HepG2 (cell line): ENCODE measurements around the gene SMYD4. TPM values are rescaled to one million over a fixed set of nuclear protein-coding genes. Genes with fewer than 3 reads are reported as not detected.

Source experiments
- CBX5 ChIP-seq: sonication (generic); formaldehyde crosslinking; IDR thresholded peaks from 2 replicates; pipeline ENCODE4 v1.4.0; 2020; ENCODE audit warnings: missing genetic modification reagents, borderline replicate concordance
- GTF3A ChIP-seq: sonication (generic); formaldehyde crosslinking; conservative IDR thresholded peaks from 2 replicates; pipeline ENCODE4 v1.4.0; 2020; ENCODE audit warnings: mild to moderate bottlenecking, missing genetic modification reagents
- HNRNPL ChIP-seq: fragments of 200-400 bp; formaldehyde crosslinking; IDR thresholded peaks from 2 replicates; pipeline ENCODE4 v1.6.1; 2017; ENCODE audit warnings: mild to moderate bottlenecking, low read depth, low read length
- IKZF4 ChIP-seq: sonication (generic); formaldehyde crosslinking; IDR thresholded peaks from 2 replicates; pipeline ENCODE4 v1.5.1; 2020; ENCODE audit warnings: borderline replicate concordance, mild to moderate bottlenecking, low read depth, missing genetic modification reagents; ENCODE audit errors: not compliant biosample characterization
- KDM2A ChIP-seq: sonication (generic); formaldehyde crosslinking; IDR thresholded peaks from 2 replicates; pipeline ENCODE4 v1.4.0; 2020; ENCODE audit warnings: low read depth, missing genetic modification reagents, borderline replicate concordance
- KDM6A ChIP-seq: IDR thresholded peaks from 2 replicates; pipeline ENCODE4 v1.6.1; 2016; ENCODE audit warnings: low read depth
- MEIS1 ChIP-seq: sonication (generic); formaldehyde crosslinking; IDR thresholded peaks from 2 replicates; pipeline ENCODE4 v1.9.0; 2021; ENCODE audit warnings: mild to moderate bottlenecking, missing genetic modification reagents, moderate library complexity, borderline replicate concordance
- NCOR1 ChIP-seq: fragments of 200-600 bp; sonication (generic); IDR thresholded peaks from 2 replicates; pipeline ENCODE4 v1.7.0; 2017; ENCODE audit warnings: antibody characterized with exemption, low read length, borderline replicate concordance
- PLRG1 ChIP-seq: fragments of 450-650 bp; conservative IDR thresholded peaks from 2 replicates; pipeline ENCODE4 v1.6.1; 2016
- ZFP1 ChIP-seq: IDR thresholded peaks from 2 replicates; pipeline ENCODE4 v1.6.1; 2016
- ZKSCAN8 ChIP-seq: IDR thresholded peaks from 2 replicates; pipeline ENCODE4 v1.6.1; 2016; ENCODE audit warnings: borderline replicate concordance, missing genetic modification reagents, missing compliant biosample characterization
- ZNF276 ChIP-seq: sonication (generic); formaldehyde crosslinking; IDR thresholded peaks from 2 replicates; pipeline ENCODE4 v1.4.0; 2020; ENCODE audit warnings: mild to moderate bottlenecking, low read depth, missing genetic modification reagents
- ZNF33A ChIP-seq: sonication (generic); formaldehyde crosslinking; IDR thresholded peaks from 2 replicates; pipeline ENCODE4 v1.5.1; 2020; ENCODE audit warnings: missing genetic modification reagents, mild to moderate bottlenecking, moderate library complexity, borderline replicate concordance
- ZNF431 ChIP-seq: sonication (generic); formaldehyde crosslinking; IDR thresholded peaks from 2 replicates; pipeline ENCODE4 v1.9.0; 2022; ENCODE audit warnings: missing genetic modification reagents, low read depth, mild to moderate bottlenecking, borderline replicate concordance
- ZNF484 ChIP-seq: sonication (generic); formaldehyde crosslinking; IDR thresholded peaks from 2 replicates; pipeline ENCODE4 v1.5.1; 2020; ENCODE audit warnings: mild to moderate bottlenecking, low read depth, missing genetic modification reagents, borderline replicate concordance
- ZNF550 ChIP-seq: sonication (generic); formaldehyde crosslinking; IDR thresholded peaks from 2 replicates; pipeline ENCODE4 v1.4.0; 2020; ENCODE audit warnings: mild to moderate bottlenecking, missing genetic modification reagents, borderline replicate concordance
- ZNF724P ChIP-seq: sonication (generic); formaldehyde crosslinking; IDR thresholded peaks from 2 replicates; pipeline ENCODE4 v1.8.0; 2022; ENCODE audit warnings: missing genetic modification reagents, borderline replicate concordance
- ZNF75D ChIP-seq: sonication (generic); formaldehyde crosslinking; IDR thresholded peaks from 2 replicates; pipeline ENCODE4 v1.8.1; 2023; ENCODE audit warnings: missing genetic modification reagents, mild to moderate bottlenecking, borderline replicate concordance
- ZNF816 ChIP-seq: sonication (generic); formaldehyde crosslinking; IDR thresholded peaks from 2 replicates; pipeline ENCODE4 v1.8.0; 2022; ENCODE audit warnings: missing genetic modification reagents, mild to moderate bottlenecking, borderline replicate concordance
- polyA plus RNA-seq, 8 experiments: library from polyadenylated mRNA; depleted of rRNA in 3 of 8; stranded (reverse) in 7 of 8; unstranded in 1 of 8; fragments of >200 nt; fragmentation: Illumina TruSeq in 4 of 8; extraction: Trizol in 4 of 8; gene quantifications; 2 replicates each; pipeline versions ENCODE4 v1.2.1 to v1.2.3, GENCODE V29; 2011 to 2016; ENCODE audit warnings: low read depth in 4 of 8, missing spikeins in 1 of 8, mixed read lengths in 1 of 8; ENCODE audit not compliant: insufficient read depth in 1 of 8
- total RNA-seq, 5 experiments: library from RNA; depleted of rRNA; stranded (reverse); fragments of >200 nt; fragmentation: Illumina TruSeq; extraction: Trizol; gene quantifications; 2 replicates each; pipeline ENCODE4 v1.2.3, GENCODE V29; 2016; ENCODE audit warnings: low read depth in 1 of 5
- TF ChIP-seq, protein P1 (sequence below), 2 experiments: fragments of 450-650 bp in 1 of 2; sonication (generic) in 1 of 2; formaldehyde crosslinking; IDR thresholded peaks; 2 replicates each; pipeline versions ENCODE4 v1.5.0 to v1.8.0; 2020 to 2022; ENCODE audit warnings: mild to moderate bottlenecking in 1 of 2, missing genetic modification reagents in 1 of 2
- TF ChIP-seq, protein P2 (sequence below): IDR thresholded peaks from 2 replicates; pipeline ENCODE4 v1.6.1; 2016; ENCODE audit warnings: missing genetic modification reagents, missing compliant biosample characterization
- TF ChIP-seq, protein P3 (sequence below), 2 experiments: IDR thresholded peaks; 2 replicates each; pipeline ENCODE4 v1.6.1; 2011 to 2012; ENCODE audit warnings: low read length in 2 of 2, borderline replicate concordance in 1 of 2, low read depth in 1 of 2, mild to moderate bottlenecking in 1 of 2, moderate library complexity in 1 of 2
- TF ChIP-seq, protein P4 (sequence below): sonication (generic); formaldehyde crosslinking; IDR thresholded peaks from 2 replicates; pipeline ENCODE4 v1.8.0; 2022; ENCODE audit warnings: mild to moderate bottlenecking, missing genetic modification reagents, moderate library complexity

Gene SMYD4
- total and polyA plus RNA-seq, 2 of the 13 experiments (the other 11 are each of a cell fraction or from before 2014, with no cell fraction given) = 7.4 to 11.3 TPM

- TF ChIP-seq ZNF816 (CRISPR knock-in tag) = no peak
- peak; percentile 37; the same call in 1 of the 2 replicates for TF ChIP-seq MEIS1 (CRISPR knock-in tag)
- no peak for TF ChIP-seq PLRG1
- TF ChIP-seq, protein P1, sequence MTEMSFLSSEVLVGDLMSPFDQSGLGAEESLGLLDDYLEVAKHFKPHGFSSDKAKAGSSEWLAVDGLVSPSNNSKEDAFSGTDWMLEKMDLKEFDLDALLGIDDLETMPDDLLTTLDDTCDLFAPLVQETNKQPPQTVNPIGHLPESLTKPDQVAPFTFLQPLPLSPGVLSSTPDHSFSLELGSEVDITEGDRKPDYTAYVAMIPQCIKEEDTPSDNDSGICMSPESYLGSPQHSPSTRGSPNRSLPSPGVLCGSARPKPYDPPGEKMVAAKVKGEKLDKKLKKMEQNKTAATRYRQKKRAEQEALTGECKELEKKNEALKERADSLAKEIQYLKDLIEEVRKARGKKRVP (CRISPR knock-in tag; IDR thresholded peaks at IDR 0.05) = no peak
- TF ChIP-seq KDM2A = no peak
- TF ChIP-seq KDM6A = no peak
- no peak for TF ChIP-seq CBX5 (CRISPR knock-in tag)
- TF ChIP-seq ZNF724P (CRISPR knock-in tag) = 0 out of 2 replicates have a peak, but pooled peaks have one; percentile 17
- TF ChIP-seq ZNF33A (CRISPR knock-in tag) = no peak
- TF ChIP-seq ZNF431 (CRISPR knock-in tag) = 0 out of 2 replicates have a peak, but pooled peaks have one; percentile 25
- TF ChIP-seq, protein P2, sequence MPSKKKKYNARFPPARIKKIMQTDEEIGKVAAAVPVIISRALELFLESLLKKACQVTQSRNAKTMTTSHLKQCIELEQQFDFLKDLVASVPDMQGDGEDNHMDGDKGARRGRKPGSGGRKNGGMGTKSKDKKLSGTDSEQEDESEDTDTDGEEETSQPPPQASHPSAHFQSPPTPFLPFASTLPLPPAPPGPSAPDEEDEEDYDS (CRISPR knock-in tag) = no peak
- TF ChIP-seq ZKSCAN8 (CRISPR knock-in tag) = no peak
- no peak for TF ChIP-seq ZNF276 (CRISPR knock-in tag)
- no peak for TF ChIP-seq NCOR1
- TF ChIP-seq ZNF75D (CRISPR knock-in tag) = no peak
- no peak for TF ChIP-seq ZNF484 (CRISPR knock-in tag)
- TF ChIP-seq IKZF4 (CRISPR knock-in tag) = no peak
- no peak for TF ChIP-seq ZNF550 (CRISPR knock-in tag)
- TF ChIP-seq, protein P3, sequence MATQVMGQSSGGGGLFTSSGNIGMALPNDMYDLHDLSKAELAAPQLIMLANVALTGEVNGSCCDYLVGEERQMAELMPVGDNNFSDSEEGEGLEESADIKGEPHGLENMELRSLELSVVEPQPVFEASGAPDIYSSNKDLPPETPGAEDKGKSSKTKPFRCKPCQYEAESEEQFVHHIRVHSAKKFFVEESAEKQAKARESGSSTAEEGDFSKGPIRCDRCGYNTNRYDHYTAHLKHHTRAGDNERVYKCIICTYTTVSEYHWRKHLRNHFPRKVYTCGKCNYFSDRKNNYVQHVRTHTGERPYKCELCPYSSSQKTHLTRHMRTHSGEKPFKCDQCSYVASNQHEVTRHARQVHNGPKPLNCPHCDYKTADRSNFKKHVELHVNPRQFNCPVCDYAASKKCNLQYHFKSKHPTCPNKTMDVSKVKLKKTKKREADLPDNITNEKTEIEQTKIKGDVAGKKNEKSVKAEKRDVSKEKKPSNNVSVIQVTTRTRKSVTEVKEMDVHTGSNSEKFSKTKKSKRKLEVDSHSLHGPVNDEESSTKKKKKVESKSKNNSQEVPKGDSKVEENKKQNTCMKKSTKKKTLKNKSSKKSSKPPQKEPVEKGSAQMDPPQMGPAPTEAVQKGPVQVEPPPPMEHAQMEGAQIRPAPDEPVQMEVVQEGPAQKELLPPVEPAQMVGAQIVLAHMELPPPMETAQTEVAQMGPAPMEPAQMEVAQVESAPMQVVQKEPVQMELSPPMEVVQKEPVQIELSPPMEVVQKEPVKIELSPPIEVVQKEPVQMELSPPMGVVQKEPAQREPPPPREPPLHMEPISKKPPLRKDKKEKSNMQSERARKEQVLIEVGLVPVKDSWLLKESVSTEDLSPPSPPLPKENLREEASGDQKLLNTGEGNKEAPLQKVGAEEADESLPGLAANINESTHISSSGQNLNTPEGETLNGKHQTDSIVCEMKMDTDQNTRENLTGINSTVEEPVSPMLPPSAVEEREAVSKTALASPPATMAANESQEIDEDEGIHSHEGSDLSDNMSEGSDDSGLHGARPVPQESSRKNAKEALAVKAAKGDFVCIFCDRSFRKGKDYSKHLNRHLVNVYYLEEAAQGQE (IDR thresholded peaks at IDR 0.05; ENCODE audit: borderline replicate concordance in 1 of 2, low read depth in 1 of 2, low read length in 2 of 2) = no peak
- TF ChIP-seq, protein P4, sequence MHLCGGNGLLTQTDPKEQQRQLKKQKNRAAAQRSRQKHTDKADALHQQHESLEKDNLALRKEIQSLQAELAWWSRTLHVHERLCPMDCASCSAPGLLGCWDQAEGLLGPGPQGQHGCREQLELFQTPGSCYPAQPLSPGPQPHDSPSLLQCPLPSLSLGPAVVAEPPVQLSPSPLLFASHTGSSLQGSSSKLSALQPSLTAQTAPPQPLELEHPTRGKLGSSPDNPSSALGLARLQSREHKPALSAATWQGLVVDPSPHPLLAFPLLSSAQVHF (CRISPR knock-in tag) = no peak
- TF ChIP-seq HNRNPL = peak; percentile 63
- no peak for TF ChIP-seq ZFP1 (CRISPR knock-in tag)
- peak; percentile 72 for TF ChIP-seq GTF3A (CRISPR knock-in tag)
These were observed 93.8 kb downstream of the SMYD4 start (continued) for GRCh38 chr17:1735834-1736347.
